Measurements from ENCODE around the gene RELN.
"Not testable (repeated sequence)": the region's sequence is repeated elsewhere in the genome, so short reads cannot be mapped to it uniquely, and the experiment has no call there.

The RELN gene

GRCh38 chr7:103940382-103941268, 48.8 kb downstream of the RELN start:
- DNase-seq: no peak

GRCh38 chr7:103937680-103938079, 51.8 kb downstream of the RELN start:
- no peak for DNase-seq

GRCh38 chr7:103936558-103936957, 52.9 kb downstream of the RELN start:
- DNase-seq: no peak

GRCh38 chr7:103934508-103934907, 55.0 kb downstream of the RELN start:
- no peak for DNase-seq

- DNase-seq: no peak
Measured at GRCh38 chr7:103932389-103932788, 57.1 kb downstream of the RELN start.

GRCh38 chr7:103929901-103930311, 59.6 kb downstream of the RELN start:
- DNase-seq: no peak

GRCh38 chr7:103928581-103928980, 60.9 kb downstream of the RELN start:
- DNase-seq: no peak

- DNase-seq: no peak
Measured at GRCh38 chr7:103924184-103924583, 65.3 kb downstream of the RELN start.

GRCh38 chr7:103922407-103922806, 67.1 kb downstream of the RELN start:
- no peak for DNase-seq

- DNase-seq: no peak
Measured at GRCh38 chr7:103921692-103922091, 67.8 kb downstream of the RELN start.

- no peak for DNase-seq
Measured at GRCh38 chr7:103919272-103919868, 70.1 kb downstream of the RELN start.

- DNase-seq: no peak
Measured at GRCh38 chr7:103918631-103919271, 70.7 kb downstream of the RELN start.

GRCh38 chr7:103915680-103916357, 73.6 kb downstream of the RELN start:
- no peak for DNase-seq

- no peak for DNase-seq
Measured at GRCh38 chr7:103914147-103914899, 75.1 kb downstream of the RELN start.

GRCh38 chr7:103912891-103913605, 76.4 kb downstream of the RELN start:
- DNase-seq: no peak

- DNase-seq: not testable (repeated sequence)
Measured at GRCh38 chr7:103911015-103911414, 78.4 kb downstream of the RELN start.

GRCh38 chr7:103905997-103906396, 83.5 kb downstream of the RELN start:
- DNase-seq: no peak

- no peak for DNase-seq
Measured at GRCh38 chr7:103902917-103903316, 86.5 kb downstream of the RELN start.

GRCh38 chr7:103896826-103897225, 92.6 kb downstream of the RELN start:
- not testable (repeated sequence) for DNase-seq

GRCh38 chr7:103894656-103895596, 94.5 kb downstream of the RELN start:
- DNase-seq: no peak

GRCh38 chr7:103893350-103893749, 96.1 kb downstream of the RELN start:
- DNase-seq: no peak

Measured in activated CD4-positive, alpha-beta T cell treated with anti-CD3 and anti-CD28 coated beads for 4 hours (primary cell).